ENCODE data around the gene CDX1.

DNA sequence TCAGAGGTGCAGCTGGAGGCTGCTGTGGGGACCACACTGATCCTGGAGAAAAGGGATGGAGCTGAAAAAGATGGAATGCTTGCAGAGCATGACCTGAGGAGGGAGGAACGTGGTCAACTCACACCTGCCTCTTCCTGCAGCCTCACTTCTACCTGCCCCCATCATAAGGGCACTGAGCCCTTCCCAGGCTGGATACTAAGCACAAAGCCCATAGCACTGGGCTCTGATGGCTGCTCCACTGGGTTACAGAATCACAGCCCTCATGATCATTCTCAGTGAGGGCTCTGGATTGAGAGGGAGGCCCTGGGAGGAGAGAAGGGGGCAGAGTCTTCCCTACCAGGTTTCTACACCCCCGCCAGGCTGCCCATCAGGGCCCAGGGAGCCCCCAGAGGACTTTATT is 17.4 kb downstream of the CDX1 start:
- TF ChIP-seq, protein P1, sequence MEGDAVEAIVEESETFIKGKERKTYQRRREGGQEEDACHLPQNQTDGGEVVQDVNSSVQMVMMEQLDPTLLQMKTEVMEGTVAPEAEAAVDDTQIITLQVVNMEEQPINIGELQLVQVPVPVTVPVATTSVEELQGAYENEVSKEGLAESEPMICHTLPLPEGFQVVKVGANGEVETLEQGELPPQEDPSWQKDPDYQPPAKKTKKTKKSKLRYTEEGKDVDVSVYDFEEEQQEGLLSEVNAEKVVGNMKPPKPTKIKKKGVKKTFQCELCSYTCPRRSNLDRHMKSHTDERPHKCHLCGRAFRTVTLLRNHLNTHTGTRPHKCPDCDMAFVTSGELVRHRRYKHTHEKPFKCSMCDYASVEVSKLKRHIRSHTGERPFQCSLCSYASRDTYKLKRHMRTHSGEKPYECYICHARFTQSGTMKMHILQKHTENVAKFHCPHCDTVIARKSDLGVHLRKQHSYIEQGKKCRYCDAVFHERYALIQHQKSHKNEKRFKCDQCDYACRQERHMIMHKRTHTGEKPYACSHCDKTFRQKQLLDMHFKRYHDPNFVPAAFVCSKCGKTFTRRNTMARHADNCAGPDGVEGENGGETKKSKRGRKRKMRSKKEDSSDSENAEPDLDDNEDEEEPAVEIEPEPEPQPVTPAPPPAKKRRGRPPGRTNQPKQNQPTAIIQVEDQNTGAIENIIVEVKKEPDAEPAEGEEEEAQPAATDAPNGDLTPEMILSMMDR (IDR thresholded peaks at IDR 0.05; ENCODE audit: insufficient read depth, low read length, poor library complexity, severe bottlenecking) = no peak
- TF ChIP-seq EZH2phosphoT487 (conservative IDR thresholded peaks at IDR 0.05; ENCODE audit: low read length) = no peak

Data from SU-DHL-6 (cell line).